ENCODE data around the gene FHOD1.
A peak's percentile ranks its signal among the peaks of the same experiment; 100 is the strongest.

FHOD1 gene

DNA sequence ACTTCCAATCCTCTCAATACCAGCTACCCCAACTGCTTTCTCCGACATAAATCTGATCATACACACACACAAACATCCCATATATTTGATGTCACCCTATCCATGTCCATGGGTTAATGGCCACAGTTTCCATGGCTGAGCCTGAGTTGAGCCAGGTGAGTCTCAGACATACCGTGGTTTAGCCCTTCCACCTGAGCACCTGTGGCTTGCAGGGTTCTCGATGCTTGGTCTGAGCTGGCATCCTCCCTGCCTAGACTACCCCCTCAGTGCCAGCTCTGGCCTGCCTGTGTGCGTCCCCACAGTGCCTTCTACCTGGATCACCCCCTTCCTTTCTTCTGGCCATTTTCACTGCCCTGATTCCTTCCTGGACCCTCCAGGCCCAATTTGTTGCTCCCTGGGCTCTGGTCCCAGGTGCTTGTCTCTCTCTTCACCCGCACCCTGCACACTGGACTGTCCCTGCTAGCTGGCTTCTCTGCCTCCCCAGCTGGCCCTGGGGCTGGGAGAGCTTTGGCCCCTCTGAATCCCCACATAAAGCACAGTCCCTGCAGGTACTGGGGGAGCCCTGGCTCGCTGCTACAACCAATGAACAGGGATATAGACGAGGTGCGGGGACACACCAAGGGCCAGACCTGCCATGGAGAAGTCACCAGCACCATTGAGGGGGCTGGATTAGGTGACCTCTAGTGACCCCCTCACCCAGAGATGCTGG lies 41.0 kb downstream of the FHOD1 start:
- DNase-seq (ENCODE audit: low spot score), result peak; percentile 25
- TF ChIP-seq, protein P1, sequence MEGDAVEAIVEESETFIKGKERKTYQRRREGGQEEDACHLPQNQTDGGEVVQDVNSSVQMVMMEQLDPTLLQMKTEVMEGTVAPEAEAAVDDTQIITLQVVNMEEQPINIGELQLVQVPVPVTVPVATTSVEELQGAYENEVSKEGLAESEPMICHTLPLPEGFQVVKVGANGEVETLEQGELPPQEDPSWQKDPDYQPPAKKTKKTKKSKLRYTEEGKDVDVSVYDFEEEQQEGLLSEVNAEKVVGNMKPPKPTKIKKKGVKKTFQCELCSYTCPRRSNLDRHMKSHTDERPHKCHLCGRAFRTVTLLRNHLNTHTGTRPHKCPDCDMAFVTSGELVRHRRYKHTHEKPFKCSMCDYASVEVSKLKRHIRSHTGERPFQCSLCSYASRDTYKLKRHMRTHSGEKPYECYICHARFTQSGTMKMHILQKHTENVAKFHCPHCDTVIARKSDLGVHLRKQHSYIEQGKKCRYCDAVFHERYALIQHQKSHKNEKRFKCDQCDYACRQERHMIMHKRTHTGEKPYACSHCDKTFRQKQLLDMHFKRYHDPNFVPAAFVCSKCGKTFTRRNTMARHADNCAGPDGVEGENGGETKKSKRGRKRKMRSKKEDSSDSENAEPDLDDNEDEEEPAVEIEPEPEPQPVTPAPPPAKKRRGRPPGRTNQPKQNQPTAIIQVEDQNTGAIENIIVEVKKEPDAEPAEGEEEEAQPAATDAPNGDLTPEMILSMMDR (IDR thresholded peaks at IDR 0.05; ENCODE audit: borderline replicate concordance, control extremely low read depth, extremely low read depth, insufficient read depth, missing control alignments), result no peak
- in situ Hi-C loops (cut with MboI; ENCODE audit: low sequenced_read_pairs, unreplicated experiment), result no loop called here

DNA sequence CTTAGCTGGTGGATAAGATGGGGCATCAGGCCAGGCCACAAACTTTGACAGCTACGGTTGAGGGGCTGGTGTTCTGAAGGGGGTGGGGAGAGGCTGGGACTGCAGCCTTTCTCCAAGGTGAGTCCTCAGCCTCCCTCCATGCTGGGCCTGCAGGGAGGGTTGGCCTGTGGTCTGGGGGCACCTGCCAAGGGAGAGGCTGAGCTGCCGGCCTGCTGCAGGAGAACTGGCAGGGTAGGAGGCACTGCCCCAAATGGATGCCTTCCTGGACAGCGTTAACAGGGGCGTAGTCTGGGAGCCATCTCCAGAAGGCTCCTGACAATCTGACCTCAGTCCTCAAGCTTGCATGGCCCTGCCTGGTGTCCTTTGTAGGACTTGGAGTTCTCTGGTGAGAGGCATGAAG lies 43.2 kb downstream of the FHOD1 start:
- TF ChIP-seq, protein P1 (IDR thresholded peaks at IDR 0.05; ENCODE audit: borderline replicate concordance, control extremely low read depth, extremely low read depth, insufficient read depth, missing control alignments), result no peak
- peak; percentile 22 for DNase-seq (ENCODE audit: low spot score)
- in situ Hi-C loops (cut with MboI; ENCODE audit: low sequenced_read_pairs, unreplicated experiment), result no loop called here

- in situ Hi-C loops (cut with MboI; ENCODE audit: low sequenced_read_pairs, unreplicated experiment), result no loop called here
- TF ChIP-seq, protein P1 (IDR thresholded peaks at IDR 0.05; ENCODE audit: borderline replicate concordance, control extremely low read depth, extremely low read depth, insufficient read depth, missing control alignments), result no peak
- peak; percentile 35 for DNase-seq (ENCODE audit: low spot score)
Measured at GRCh38 chr16:67202956-67203493, 44.3 kb downstream of the FHOD1 start.

DNA sequence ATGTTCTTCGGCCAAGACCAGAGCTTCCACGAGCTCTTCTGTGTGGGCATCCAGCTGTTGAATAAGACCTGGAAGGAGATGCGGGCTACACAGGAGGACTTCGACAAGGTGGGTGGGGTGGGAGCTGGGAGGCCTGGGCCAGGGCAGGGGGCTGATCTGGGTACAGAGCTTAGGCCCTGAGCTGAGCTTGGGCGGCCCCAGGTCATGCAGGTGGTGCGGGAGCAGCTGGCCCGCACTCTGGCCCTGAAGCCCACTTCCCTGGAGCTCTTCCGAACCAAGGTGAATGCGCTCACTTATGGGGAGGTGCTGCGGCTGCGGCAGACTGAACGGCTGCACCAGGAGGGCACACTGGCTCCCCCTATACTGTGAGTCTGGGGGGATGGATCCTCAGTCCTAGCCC lies 44.9 kb downstream of the FHOD1 start:
- DNase-seq (ENCODE audit: low spot score), result peak; percentile 42
- in situ Hi-C loops (cut with MboI; ENCODE audit: low sequenced_read_pairs, unreplicated experiment), result no loop called here
- TF ChIP-seq, protein P1 (IDR thresholded peaks at IDR 0.05; ENCODE audit: borderline replicate concordance, control extremely low read depth, extremely low read depth, insufficient read depth, missing control alignments), result no peak

DNA sequence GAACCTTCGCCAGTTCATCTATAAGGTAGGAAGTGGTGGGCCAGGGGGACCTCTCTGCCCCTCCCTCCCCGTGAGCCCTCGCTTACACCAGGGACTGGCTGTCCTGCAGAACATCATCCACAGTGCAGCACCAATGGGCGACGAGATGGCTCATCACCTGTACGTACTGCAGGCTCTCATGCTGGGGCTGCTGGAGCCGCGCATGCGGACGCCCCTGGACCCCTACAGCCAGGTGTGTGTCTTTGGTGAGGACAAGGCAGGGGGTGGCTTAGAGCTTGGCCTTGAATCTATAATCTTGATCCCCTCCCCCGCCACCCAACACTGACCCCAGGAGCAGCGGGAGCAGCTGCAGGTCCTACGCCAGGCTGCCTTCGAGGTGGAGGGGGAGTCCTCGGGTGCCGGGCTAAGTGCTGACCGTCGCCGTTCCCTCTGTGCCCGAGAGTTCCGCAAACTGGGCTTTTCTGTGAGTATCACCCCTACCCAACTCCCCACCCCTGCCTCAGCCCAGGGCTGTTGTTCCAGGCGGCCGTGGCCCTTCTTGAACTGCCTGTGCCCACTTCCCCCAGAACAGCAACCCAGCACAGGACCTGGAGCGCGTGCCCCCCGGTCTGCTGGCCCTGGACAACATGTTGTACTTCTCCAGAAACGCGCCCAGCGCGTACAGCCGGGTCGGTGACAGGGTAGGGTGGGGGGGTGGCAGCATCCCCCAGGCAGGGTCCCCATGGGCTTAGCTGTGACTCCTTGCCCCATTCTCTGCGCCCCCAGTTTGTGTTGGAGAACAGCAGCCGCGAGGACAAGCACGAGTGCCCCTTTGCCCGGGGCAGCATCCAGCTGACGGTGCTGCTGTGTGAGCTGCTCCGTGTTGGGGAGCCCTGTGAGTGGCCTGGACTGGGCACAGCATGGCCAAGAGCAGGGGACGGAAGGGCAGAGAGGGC lies 45.6 kb downstream of the FHOD1 start:
- in situ Hi-C loops (cut with MboI; ENCODE audit: low sequenced_read_pairs, unreplicated experiment), result no loop called here
- DNase-seq (ENCODE audit: low spot score), result peak; percentile 27
- TF ChIP-seq, protein P1 (IDR thresholded peaks at IDR 0.05; ENCODE audit: borderline replicate concordance, control extremely low read depth, extremely low read depth, insufficient read depth, missing control alignments), result no peak

GRCh38 chr16:67200491-67200890 lies 46.8 kb downstream of the FHOD1 start:
- no peak for DNase-seq (ENCODE audit: low spot score)

More at GRCh38 chr16:67200491-67200890, 46.8 kb downstream of the FHOD1 start:
- TF ChIP-seq, protein P1 (IDR thresholded peaks at IDR 0.05; ENCODE audit: borderline replicate concordance, control extremely low read depth, extremely low read depth, insufficient read depth, missing control alignments), result no peak
- in situ Hi-C loops (cut with MboI; ENCODE audit: low sequenced_read_pairs, unreplicated experiment), result no loop called here
